GM23338 (cell line): Measurements from ENCODE around the gene CFAP97. TPM values are rescaled to one million over a fixed set of nuclear protein-coding genes. Genes with fewer than 3 reads are reported as not detected.

Experiments
- ATAC-seq: fragments of 200-7000 bp; cut with Tn5 transposase; 3 replicates; pipeline ENCODE4 v1.9.1; 2020
- DNase-seq: peaks from one replicate; pipeline ENCODE4 v3.0.0-alpha.2; 2015; ENCODE audit warnings: low spot score
- H2AFZ ChIP-seq: fragments of 200-600 bp; sonication (generic); 2 replicates; pipeline ENCODE4 v1.8.0; 2016; ENCODE audit warnings: antibody characterized with exemption, mild to moderate bottlenecking, moderate library complexity
- H3F3A ChIP-seq: fragments of 200-600 bp; sonication (generic); replicated peaks from 2 replicates; pipeline ENCODE4 v1.8.0; 2017; ENCODE audit warnings: antibody characterized with exemption, mixed run types, low read depth
- H3K27ac ChIP-seq: fragments of 200-600 bp; sonication (generic); 2 replicates; pipeline ENCODE4 v1.6.1; 2016; ENCODE audit warnings: low read depth
- H3K27me3 ChIP-seq: fragments of 200-600 bp; sonication (generic); 2 replicates; pipeline ENCODE4 v1.8.0; 2016; ENCODE audit warnings: mild to moderate bottlenecking, mixed run types, moderate library complexity; ENCODE audit not compliant: insufficient read depth
- H3K36me3 ChIP-seq: fragments of 200-600 bp; sonication (generic); 2 replicates; pipeline ENCODE4 v1.8.0; 2016; ENCODE audit warnings: mild to moderate bottlenecking; ENCODE audit not compliant: insufficient read depth
- H3K4me1 ChIP-seq: fragments of 200-600 bp; sonication (generic); 2 replicates; pipeline ENCODE4 v1.8.0; 2016; ENCODE audit warnings: mild to moderate bottlenecking, moderate library complexity; ENCODE audit not compliant: insufficient read depth
- H3K4me2 ChIP-seq: fragments of 200-600 bp; sonication (generic); 2 replicates; pipeline ENCODE4 v1.7.1; 2017; ENCODE audit warnings: mixed run types
- H3K4me3 ChIP-seq: fragments of 200-600 bp; sonication (generic); 2 replicates; pipeline ENCODE4 v1.6.1; 2016; ENCODE audit warnings: mixed run types
- H3K79me2 ChIP-seq: fragments of 200-600 bp; sonication (generic); replicated peaks from 2 replicates; pipeline ENCODE4 v1.8.0; 2017; ENCODE audit warnings: mild to moderate bottlenecking; ENCODE audit not compliant: insufficient read depth
- H3K9me2 ChIP-seq: fragments of 200-600 bp; sonication (generic); 2 replicates; pipeline ENCODE4 v1.8.0; 2017; ENCODE audit not compliant: insufficient read depth
- H4K20me1 ChIP-seq: fragments of 200-600 bp; sonication (generic); replicated peaks from 2 replicates; pipeline ENCODE4 v1.8.0; 2017; ENCODE audit warnings: mild to moderate bottlenecking; ENCODE audit not compliant: insufficient read depth
- H3K27ac Mint-ChIP-seq: 2 replicates; pipeline ENCODE4 v1.8.0; 2020; ENCODE audit warnings: inconsistent platforms, mild to moderate bottlenecking, moderate library complexity, mixed read lengths
- H3K27me3 Mint-ChIP-seq: 3 replicates; pipeline ENCODE4 v1.8.0; 2022; ENCODE audit warnings: low read depth, mild to moderate bottlenecking, moderate library complexity, mixed read lengths, inconsistent platforms; ENCODE audit not compliant: insufficient read depth, poor library complexity
- H3K36me3 Mint-ChIP-seq: 3 replicates; pipeline ENCODE4 v1.8.0; 2021; ENCODE audit warnings: low read depth, mild to moderate bottlenecking, inconsistent platforms, moderate library complexity, mixed read lengths
- H3K4me1 Mint-ChIP-seq: 3 replicates; pipeline ENCODE4 v1.8.0; 2020; ENCODE audit warnings: mild to moderate bottlenecking, inconsistent platforms, mixed read lengths
- H3K4me3 Mint-ChIP-seq: 3 replicates; pipeline ENCODE4 v1.8.0; 2021; ENCODE audit warnings: moderate library complexity, mild to moderate bottlenecking, inconsistent platforms, mixed read lengths
- H3K9me3 Mint-ChIP-seq: 3 replicates; pipeline ENCODE4 v1.8.0; 2020; ENCODE audit warnings: moderate library complexity, mild to moderate bottlenecking, inconsistent platforms, mixed read lengths
- JUNB ChIP-seq: IDR thresholded peaks from one replicate; pipeline ENCODE4 v1.6.1; 2016; ENCODE audit warnings: antibody characterized with exemption; ENCODE audit not compliant: unreplicated experiment
- POLR2AphosphoS5 ChIP-seq: IDR thresholded peaks from 2 replicates; pipeline ENCODE4 v1.6.1; 2016; ENCODE audit warnings: antibody characterized with exemption, low read depth
- REST ChIP-seq: IDR thresholded peaks from one replicate; pipeline ENCODE4 v1.6.1; 2018; ENCODE audit warnings: antibody characterized with exemption; ENCODE audit not compliant: unreplicated experiment
- STAT1 ChIP-seq: IDR thresholded peaks from one replicate; pipeline ENCODE4 v1.6.1; 2016; ENCODE audit warnings: antibody characterized with exemption; ENCODE audit not compliant: unreplicated experiment
- ZNF114 ChIP-seq: fragments of 250-450 bp; sonication (Bioruptor Pico); IDR thresholded peaks from 2 replicates; pipeline ENCODE4 v1.5.0; 2020; ENCODE audit warnings: mild to moderate bottlenecking, moderate library complexity
- ZNF462 ChIP-seq: fragments of 250-450 bp; sonication (Bioruptor Pico); IDR thresholded peaks from 2 replicates; pipeline ENCODE4 v1.5.0; 2020; ENCODE audit warnings: mild to moderate bottlenecking, moderate library complexity
- polyA plus RNA-seq: library from polyadenylated mRNA; unstranded; fragments of >200 nt; fragmentation: Nextera tagmentation; extraction: Ambion mirVana; gene quantifications from 2 replicates; pipeline ENCODE4 v1.2.1, GENCODE V29; 2016
- total RNA-seq: library from RNA; depleted of rRNA; stranded (reverse); fragments of >200 nt; shearing (Covaris generic); gene quantifications from 2 replicates; pipeline ENCODE4 v1.2.3, GENCODE V29; 2014

CFAP97 gene
- total and polyA plus RNA-seq, 2 experiments from 2014 or later, result 37.7 to 73.3 TPM

GRCh38 chr4:185117300-185117934 is 86.4 kb downstream of the CFAP97 start (continued):
- TF ChIP-seq REST, result no peak

GRCh38 chr4:185115827-185116232 is 88.0 kb downstream of the CFAP97 start:
- no peaks in the 10 kb centered on the region for H3K27me3 ChIP-seq
- no peaks in the 10 kb centered on the region for H3K79me2 ChIP-seq
- TF ChIP-seq JUNB (no peak), POLR2AphosphoS5 (0 out of 2 replicates have a peak, but pooled peaks have one; percentile 27), ZNF114 (CRISPR knock-in tag) (no peak)
- ATAC-seq (peak; percentile 95), DNase-seq (peak; percentile 88)
- H3K4me3 ChIP-seq, result no peak overlapping the region
- Mint-ChIP-seq H3K36me3 (no peaks in the 10 kb centered on the region), H3K27ac (peak overlapping the region; percentile 88), H3K4me3 (no peak overlapping the region), H3K9me3 (no peaks in the 10 kb centered on the region), H3K4me1 (peaks cover 37% of the 10 kb centered on the region), H3K27me3 (peaks cover 1% of the 10 kb centered on the region)
- H4K20me1 ChIP-seq, result no peaks in the 10 kb centered on the region
- H3K9me2 ChIP-seq, result no peaks in the 10 kb centered on the region; the same call in 1 of the 2 replicates
- no peaks in the 10 kb centered on the region for H3K36me3 ChIP-seq
- H3K4me1 ChIP-seq, result peaks cover 27% of the 10 kb centered on the region
- no peaks in the 10 kb centered on the region for H3F3A ChIP-seq
- no peak overlapping the region for H3K4me2 ChIP-seq
- H2AFZ ChIP-seq, result no peak overlapping the region
- H3K27ac ChIP-seq, result no peak overlapping the region

GRCh38 chr4:185113340-185113739 is 90.5 kb downstream of the CFAP97 start:
- Histone ChIP-seq H3K9me2 (no peaks in the 10 kb centered on the region; the same call in 1 of the 2 replicates), H2AFZ (no peak overlapping the region), H3K36me3 (no peaks in the 10 kb centered on the region), H3K79me2 (no peaks in the 10 kb centered on the region), H4K20me1 (no peaks in the 10 kb centered on the region), H3F3A (no peaks in the 10 kb centered on the region), H3K4me1 (peaks cover 21% of the 10 kb centered on the region; the same call in 1 of the 2 replicates), H3K27ac (no peak overlapping the region), H3K4me3 (no peak overlapping the region), H3K4me2 (no peak overlapping the region), H3K27me3 (no peaks in the 10 kb centered on the region)
- H3K27me3 Mint-ChIP-seq, result peaks cover 1% of the 10 kb centered on the region
- H3K4me3 Mint-ChIP-seq, result no peak overlapping the region
- peaks cover 7% of the 10 kb centered on the region for H3K36me3 Mint-ChIP-seq
- no peak for ATAC-seq
- peaks cover 37% of the 10 kb centered on the region for H3K4me1 Mint-ChIP-seq
- DNase-seq, result no peak
- no peak for TF ChIP-seq ZNF462 (CRISPR knock-in tag)
- no peak for TF ChIP-seq STAT1
- TF ChIP-seq REST, result no peak
- H3K27ac Mint-ChIP-seq, result no peak overlapping the region
- H3K9me3 Mint-ChIP-seq, result peaks cover 10% of the 10 kb centered on the region; the same call in 2 of the 3 replicates
